HG02943 (cell line): ENCODE results near the gene COL12A1.

Experiments used
- ATAC-seq: cut with Tn5 transposase; IDR thresholded peaks from one replicate; pipeline ENCODE4 v1.9.1; 2021; ENCODE audit warnings: mild to moderate bottlenecking, low read depth, moderate library complexity; ENCODE audit not compliant: unreplicated experiment

Gene COL12A1

GRCh38 chr6:75205776-75206575 is at the start of gene COL12A1:
COL12A1 (minus strand) TSS chr6:75206053; CDS start chr6:75202792, 3,261 bp downstream.
- ATAC-seq: no peak

- no peak for ATAC-seq
These were observed 44.7 kb upstream of the COL12A1 start for GRCh38 chr6:75250552-75250951.

DNA sequence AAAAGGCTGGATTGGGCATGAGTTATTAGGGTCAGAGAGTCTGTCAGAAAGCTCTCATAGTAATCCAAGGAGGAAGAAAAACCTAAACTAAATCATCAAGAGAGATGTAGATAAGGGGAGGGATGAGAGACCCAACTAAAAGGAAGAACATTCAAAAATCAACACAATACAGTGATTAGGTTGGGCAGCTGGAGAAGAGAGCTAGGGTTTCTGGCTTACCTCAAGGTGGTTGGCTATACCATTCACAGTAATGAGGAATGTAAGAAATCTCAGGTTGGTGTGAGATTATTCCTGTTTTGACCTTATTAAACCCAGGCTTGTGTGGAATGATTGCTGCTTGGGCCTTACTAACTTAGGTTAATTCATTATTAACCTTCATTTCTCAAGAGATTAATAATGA is 44.0 kb upstream of the COL12A1 start:
- no peak for ATAC-seq

GRCh38 chr6:75246386-75246785 is 40.5 kb upstream of the COL12A1 start:
- no peak for ATAC-seq

DNA sequence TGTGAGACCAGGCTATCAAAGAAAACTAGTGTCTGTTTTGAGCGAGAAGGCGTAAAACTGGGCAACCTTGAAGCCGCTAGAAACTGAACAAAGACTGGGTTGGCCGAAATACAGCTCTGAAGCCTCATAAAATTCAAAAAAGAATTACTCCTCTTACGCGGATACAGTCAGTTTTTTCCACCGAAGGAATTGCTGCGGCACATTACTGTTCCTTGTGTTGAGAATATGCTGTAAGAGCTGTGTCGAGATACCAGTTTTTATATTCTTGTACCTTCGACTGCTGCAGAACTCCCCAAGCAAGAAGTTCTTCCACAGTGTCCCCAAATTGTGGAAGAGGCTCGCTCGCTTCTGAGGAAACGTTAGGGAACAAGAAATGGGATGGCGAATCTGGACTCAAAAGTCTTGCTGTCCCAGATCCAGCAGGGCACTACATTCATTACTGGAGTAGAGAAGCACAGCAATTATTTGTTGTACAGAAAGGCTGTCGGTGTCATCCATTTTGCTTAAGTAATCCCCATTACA is 38.3 kb upstream of the COL12A1 start:
- peak; percentile 6 for ATAC-seq

- ATAC-seq: peak; percentile 95
These were observed 37.6 kb upstream of the COL12A1 start, which contains the start of gene COX7A2 for GRCh38 chr6:75243333-75244062. COX7A2 (minus strand) TSS chr6:75243801; CDS start chr6:75243734, 67 bp downstream.

DNA sequence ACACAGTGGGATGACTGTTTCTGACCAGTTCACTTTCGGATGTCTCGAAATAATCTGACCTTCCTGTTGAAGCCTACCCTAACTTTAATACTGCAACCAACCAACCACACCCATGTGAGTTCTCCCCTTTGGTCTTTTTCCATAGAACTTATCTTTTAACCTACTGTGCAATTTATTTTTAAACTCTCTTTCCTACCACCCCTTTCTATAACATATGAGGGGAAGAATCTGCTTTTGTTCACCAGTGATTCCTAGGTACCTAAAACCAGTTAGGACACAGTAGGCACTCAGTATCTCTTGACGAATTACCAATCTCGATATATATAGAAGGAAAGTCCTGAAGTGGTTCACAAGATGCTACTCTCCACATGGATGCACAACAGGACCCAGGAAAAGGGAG is 30.8 kb upstream of the COL12A1 start:
- ATAC-seq: no peak

- ATAC-seq: no peak
These were observed 29.4 kb upstream of the COL12A1 start for GRCh38 chr6:75235271-75235670.

DNA sequence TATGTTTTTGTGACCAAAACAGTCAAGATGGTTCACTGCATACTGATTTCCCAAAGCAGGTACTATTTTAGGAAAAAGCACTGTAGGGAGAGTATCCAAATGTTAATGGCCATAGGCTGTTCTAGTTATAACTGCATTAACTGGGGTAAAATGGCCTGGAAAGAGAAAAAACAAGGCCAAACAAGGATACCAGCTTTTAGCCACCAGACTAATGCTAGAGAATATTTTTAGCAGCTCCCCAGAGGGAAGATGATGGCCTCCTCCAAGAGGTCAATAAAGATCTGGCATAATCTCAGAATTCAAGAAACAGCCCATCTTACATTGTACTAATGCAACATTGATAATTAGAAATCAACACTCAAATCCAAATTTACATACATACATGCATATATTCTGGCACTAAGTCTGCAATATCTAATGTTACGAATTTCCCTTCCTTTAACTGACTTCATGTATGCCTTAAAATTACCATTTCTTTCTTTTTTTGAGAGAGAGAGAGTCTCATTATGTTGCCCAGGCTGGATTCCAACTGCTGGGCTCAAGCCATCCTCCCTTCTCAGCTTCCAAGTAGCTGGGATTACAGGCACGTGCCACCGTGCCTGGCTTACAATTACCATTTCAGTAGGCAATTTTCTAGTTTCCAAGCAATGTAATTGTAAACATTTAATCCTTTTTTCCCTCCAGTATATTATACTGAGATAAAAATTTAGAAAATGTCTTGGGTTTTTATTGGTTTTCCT is 28.4 kb upstream of the COL12A1 start:
- no peak for ATAC-seq

DNA sequence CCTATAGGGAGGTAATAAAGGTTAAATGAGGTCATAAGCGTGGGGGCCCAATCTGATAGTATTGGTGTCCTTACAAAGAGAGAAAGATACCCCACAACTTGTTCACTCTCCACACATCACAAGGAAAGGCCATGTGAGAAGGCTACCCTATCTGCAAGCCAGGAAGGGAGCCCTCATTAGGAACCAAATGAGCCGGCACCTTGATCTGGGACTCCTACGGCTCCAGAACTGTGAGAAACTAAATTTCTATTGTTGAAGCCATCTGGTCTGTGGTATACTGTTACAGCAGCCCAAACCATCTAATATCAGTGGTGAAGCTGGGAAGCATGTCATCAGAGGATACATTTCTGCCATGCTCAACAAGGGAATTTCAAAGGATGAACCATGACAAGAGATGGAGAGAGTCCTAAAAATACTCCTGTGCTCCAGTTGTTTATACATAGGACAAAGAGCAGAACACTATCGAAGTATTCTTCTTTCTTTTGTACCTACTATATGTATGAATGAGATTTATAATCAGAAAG is 27.3 kb upstream of the COL12A1 start:
- no peak for ATAC-seq

DNA sequence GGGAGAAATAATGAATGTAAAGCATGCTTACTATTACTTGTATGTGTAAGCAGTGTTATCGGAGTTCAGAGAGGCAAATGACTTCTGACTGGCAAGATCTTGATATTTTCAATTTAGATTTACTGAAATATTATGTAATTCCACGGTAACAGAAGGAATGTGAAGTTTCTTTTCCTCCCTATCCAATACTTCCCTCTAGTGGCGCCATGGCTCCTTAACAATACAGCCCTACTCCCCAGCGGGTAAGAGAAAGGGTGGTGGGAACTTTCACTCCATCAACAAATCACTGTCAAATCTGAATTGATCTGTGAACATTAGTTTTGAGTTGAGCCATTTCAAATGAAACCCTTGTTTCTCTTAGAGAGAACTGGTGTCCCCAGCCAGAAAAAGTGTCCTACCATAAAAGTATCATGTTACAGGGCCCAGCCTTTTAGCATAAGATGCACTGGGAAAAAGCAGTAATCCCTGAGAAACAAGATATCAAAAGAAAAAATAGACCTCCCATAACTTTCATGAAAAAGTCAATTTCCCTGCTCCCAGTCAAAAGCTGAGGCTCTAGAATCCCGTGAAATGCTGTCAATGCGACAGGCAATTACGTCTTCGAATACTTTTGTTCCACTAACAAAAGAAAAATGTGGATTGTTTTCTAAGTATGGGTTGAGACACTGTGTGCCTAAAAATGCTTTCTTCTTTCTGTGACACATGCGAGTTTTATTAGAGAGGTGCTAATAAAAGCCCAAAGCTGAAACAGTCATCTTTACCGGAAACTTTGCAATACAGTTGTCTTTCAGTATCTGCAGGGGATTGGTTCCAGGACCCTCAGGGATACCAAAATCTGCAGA is 24.9 kb upstream of the COL12A1 start:
- no peak for ATAC-seq

DNA sequence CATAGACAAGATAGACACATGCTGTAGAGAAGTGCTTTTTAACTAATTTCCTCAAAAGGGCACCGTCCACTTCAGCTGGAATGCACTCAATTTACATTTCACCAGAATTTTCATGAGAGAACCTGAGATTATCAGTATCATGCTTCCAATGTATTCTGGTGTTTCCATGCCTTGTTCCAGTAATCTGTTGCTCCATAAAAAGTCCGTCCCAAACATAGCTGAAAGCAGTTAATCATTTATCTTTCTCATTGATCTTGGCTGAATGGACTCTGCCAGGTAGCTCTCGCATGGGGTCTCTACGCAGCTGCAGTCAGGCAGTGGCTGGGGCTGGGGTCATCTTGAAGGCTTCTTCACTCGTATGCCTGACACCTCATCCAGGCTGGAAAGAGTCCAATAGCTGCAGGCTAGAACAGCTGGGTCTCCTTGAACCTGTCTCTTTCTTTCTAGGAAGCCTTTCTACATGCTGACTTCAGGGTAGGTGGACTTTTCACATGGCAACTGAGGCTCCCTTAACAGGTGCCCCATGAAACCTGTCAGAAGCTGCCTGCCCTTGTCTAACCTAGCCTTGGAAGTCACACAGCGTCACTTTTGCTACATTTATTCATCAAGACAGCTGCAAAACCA is 18.6 kb upstream of the COL12A1 start:
- no peak for ATAC-seq

DNA sequence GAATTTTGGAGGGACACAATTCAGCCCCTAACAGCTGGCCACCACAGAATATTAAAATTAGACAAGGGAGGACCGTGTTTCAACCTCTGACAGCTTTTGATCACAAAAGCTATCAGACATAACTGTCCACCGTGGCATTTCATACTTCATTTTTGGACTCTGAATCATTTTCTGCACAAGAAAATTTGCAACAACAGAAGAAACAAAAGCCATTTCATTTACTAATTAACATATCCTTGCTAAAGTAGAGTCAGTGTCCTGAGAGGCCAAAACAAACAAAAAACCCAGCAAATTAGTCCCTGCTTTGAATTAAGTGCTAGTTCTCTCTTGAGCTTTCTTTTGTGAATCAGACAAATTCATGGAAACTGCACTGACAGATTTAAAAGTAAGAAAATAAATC is 17.6 kb upstream of the COL12A1 start:
- ATAC-seq: no peak

DNA sequence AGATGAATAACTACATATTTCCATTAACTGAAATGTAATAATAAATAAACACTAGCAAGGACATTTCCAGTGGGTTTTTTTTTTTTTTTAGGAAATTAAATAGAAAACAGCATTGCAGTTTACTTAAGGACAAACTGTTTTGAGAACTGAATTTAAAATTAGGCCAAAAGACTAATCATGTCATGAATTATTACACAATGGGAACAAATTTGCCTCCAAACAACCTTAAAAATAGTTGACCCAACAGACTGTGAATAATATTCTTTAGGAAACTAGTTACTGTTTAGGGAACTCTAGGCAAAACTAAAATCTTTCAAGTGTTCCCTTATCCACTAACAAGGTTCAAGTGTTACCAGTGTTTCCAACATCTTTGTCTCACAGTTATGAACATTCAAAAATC is 16.4 kb upstream of the COL12A1 start:
- ATAC-seq: no peak

- ATAC-seq: no peak
These were observed 15.3 kb upstream of the COL12A1 start for GRCh38 chr6:75221116-75221515.

DNA sequence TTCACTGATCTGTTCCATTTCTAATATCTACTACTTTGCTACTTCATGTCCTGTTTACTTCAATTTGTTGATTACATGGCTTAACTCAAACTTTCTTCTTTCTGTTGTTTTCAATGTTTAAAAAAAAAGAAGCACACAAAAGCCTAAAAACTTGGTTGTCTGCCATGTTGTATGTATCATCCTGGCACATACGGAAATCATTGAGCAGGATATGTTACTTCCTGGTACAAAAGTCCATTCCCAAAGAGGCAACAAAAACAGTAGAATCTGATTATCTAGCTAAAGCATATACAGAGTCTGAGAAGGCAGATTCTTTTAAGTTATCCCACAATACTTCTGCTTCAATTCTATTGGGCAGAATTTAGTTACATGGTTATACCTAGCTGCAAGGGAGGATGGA is 14.5 kb upstream of the COL12A1 start:
- ATAC-seq: no peak

DNA sequence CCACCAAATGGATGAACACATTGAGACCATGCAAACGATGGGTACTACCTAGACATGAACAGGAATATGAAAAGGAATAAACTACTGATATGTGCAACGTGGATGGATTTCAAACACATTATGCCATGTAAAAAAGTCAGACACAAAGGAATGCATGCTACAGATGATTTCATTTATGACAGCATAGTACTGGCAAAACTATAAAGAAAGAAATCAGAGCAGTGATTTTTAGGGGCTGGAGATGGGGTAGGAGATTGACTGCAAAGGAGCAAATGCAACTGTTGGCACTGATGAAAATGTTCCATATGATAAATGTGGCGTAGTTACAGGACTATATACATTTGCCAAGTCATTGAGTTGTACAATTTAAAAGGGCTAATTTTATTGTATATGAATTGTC is 13.4 kb upstream of the COL12A1 start:
- no peak for ATAC-seq

DNA sequence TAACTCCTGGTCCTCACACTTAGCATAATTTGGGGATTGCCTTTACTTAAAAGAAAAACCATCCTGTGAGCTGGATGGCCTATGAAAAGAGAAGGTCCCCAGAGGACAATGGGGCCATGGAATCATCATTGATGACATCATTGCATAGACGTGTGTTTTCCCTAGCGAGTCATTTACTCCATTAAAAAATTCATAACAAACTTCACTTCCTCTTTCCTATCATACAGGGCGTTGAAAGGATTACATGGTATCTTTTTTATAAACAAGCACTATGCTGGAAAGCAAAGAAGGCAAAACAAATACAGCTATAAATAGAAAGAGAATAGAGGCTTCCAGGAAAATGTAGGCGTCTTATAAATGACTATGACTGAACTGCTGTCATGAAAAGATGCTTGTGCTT is 11.3 kb upstream of the COL12A1 start:
- ATAC-seq: no peak

DNA sequence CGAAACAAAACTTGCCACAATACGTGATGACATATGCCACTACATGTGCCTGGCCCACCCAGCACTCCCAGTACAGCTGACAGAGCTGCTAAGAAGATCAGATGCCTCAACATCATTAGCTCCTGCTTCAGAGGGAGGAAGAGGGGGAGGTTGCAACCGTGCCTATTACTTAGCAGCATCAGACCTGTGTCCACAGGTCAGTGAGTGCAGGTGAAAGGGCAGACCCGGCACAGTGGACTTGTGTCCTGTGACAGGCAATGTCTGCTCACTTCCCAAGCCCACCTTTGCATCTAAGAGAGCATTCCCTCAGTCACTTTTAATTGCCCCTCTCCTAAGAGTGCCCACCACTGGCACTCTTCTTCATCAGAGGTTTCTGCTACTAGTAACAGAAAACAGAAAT is 9.4 kb upstream of the COL12A1 start:
- ATAC-seq: no peak
